ENCODE measurements around the gene PIR. TPM values are rescaled to one million over a fixed set of nuclear protein-coding genes. Genes with fewer than 3 reads are reported as not detected.

The PIR gene
- total RNA-seq, 1 experiment from 2014 or later: 4.6 TPM

- H3K27ac ChIP-seq: no peak overlapping the region
Observed at GRCh38 chrX:15465896-15466651, 27.1 kb downstream of the PIR start.

GRCh38 chrX:15465347-15465746 is 27.8 kb downstream of the PIR start:
- Histone ChIP-seq H3K27ac (no peak overlapping the region), H3K4me3 (no peak overlapping the region)

More at GRCh38 chrX:15465896-15466651, 27.1 kb downstream of the PIR start:
- DNase-seq: peak in 1 of 2 experiments; percentile 18
- H3K9me3 ChIP-seq (replicated peaks): no peaks in the 10 kb centered on the region
- no peak overlapping the region for H3K4me3 ChIP-seq
- no peaks in the 10 kb centered on the region for H3K27me3 ChIP-seq
- no peaks in the 10 kb centered on the region for H3K36me3 ChIP-seq
- no peaks in the 10 kb centered on the region for H3K4me1 ChIP-seq

GRCh38 chrX:15464704-15465103 is 28.4 kb downstream of the PIR start:
- H3K36me3 ChIP-seq: no peaks in the 10 kb centered on the region

More at GRCh38 chrX:15465347-15465746, 27.8 kb downstream of the PIR start:
- DNase-seq: no peak
- Histone ChIP-seq H3K9me3 (replicated peaks) (no peaks in the 10 kb centered on the region), H3K27me3 (no peaks in the 10 kb centered on the region), H3K4me1 (no peaks in the 10 kb centered on the region), H3K36me3 (no peaks in the 10 kb centered on the region)

GRCh38 chrX:15451913-15452312 is 41.2 kb downstream of the PIR start:
- H3K4me1 ChIP-seq: no peaks in the 10 kb centered on the region; the same call in 1 of the 2 replicates
- H3K27ac ChIP-seq: no peak overlapping the region
- no peaks in the 10 kb centered on the region for H3K27me3 ChIP-seq
- H3K9me3 ChIP-seq (replicated peaks): no peaks in the 10 kb centered on the region
- no peaks in the 10 kb centered on the region for H3K36me3 ChIP-seq
- no peak overlapping the region for H3K4me3 ChIP-seq
- no peak for DNase-seq

More at GRCh38 chrX:15464704-15465103, 28.4 kb downstream of the PIR start:
- Histone ChIP-seq H3K9me3 (replicated peaks) (no peaks in the 10 kb centered on the region), H3K4me3 (no peak overlapping the region), H3K4me1 (no peaks in the 10 kb centered on the region), H3K27me3 (no peaks in the 10 kb centered on the region), H3K27ac (no peak overlapping the region)
- no peak for DNase-seq

GRCh38 chrX:15448010-15448639 is 45.0 kb downstream of the PIR start:
- H3K27me3 ChIP-seq: no peaks in the 10 kb centered on the region
- no peaks in the 10 kb centered on the region for H3K9me3 ChIP-seq (replicated peaks)
- H3K4me3 ChIP-seq: no peak overlapping the region
- no peaks in the 10 kb centered on the region; the same call in 1 of the 2 replicates for H3K4me1 ChIP-seq
- H3K36me3 ChIP-seq: no peaks in the 10 kb centered on the region
- DNase-seq: no peak
- no peak overlapping the region for H3K27ac ChIP-seq

- H3K27me3 ChIP-seq: no peaks in the 10 kb centered on the region
- H3K4me1 ChIP-seq: no peaks in the 10 kb centered on the region
- H3K4me3 ChIP-seq: no peak overlapping the region
- peak; percentile 31 to 49 for DNase-seq
- no peaks in the 10 kb centered on the region for H3K9me3 ChIP-seq (replicated peaks)
- H3K27ac ChIP-seq: no peak overlapping the region
- no peaks in the 10 kb centered on the region for H3K36me3 ChIP-seq
Observed at GRCh38 chrX:15441464-15441863, 51.7 kb downstream of the PIR start.

- Histone ChIP-seq H3K36me3 (no peaks in the 10 kb centered on the region), H3K4me3 (no peak overlapping the region), H3K27me3 (no peaks in the 10 kb centered on the region), H3K9me3 (replicated peaks) (no peaks in the 10 kb centered on the region), H3K27ac (no peak overlapping the region), H3K4me1 (no peaks in the 10 kb centered on the region)
- no peak for DNase-seq
Observed at GRCh38 chrX:15438332-15438731, 54.8 kb downstream of the PIR start.

- no peak for DNase-seq
- H3K27ac ChIP-seq: no peak overlapping the region
- H3K4me3 ChIP-seq: no peak overlapping the region
- no peaks in the 10 kb centered on the region for H3K36me3 ChIP-seq
- no peaks in the 10 kb centered on the region for H3K4me1 ChIP-seq
- no peaks in the 10 kb centered on the region for H3K9me3 ChIP-seq (replicated peaks)
- H3K27me3 ChIP-seq: no peaks in the 10 kb centered on the region
Observed at GRCh38 chrX:15437724-15438123, 55.4 kb downstream of the PIR start.

GRCh38 chrX:15435836-15436619 is 57.1 kb downstream of the PIR start:
- H3K27ac ChIP-seq: no peak overlapping the region
- H3K36me3 ChIP-seq: no peaks in the 10 kb centered on the region
- no peaks in the 10 kb centered on the region for H3K4me1 ChIP-seq
- H3K4me3 ChIP-seq: no peak overlapping the region
- no peaks in the 10 kb centered on the region for H3K9me3 ChIP-seq (replicated peaks)
- DNase-seq: no peak
- no peaks in the 10 kb centered on the region for H3K27me3 ChIP-seq

- Histone ChIP-seq H3K4me3 (no peak overlapping the region), H3K4me1 (no peaks in the 10 kb centered on the region), H3K9me3 (replicated peaks) (no peaks in the 10 kb centered on the region), H3K36me3 (no peaks in the 10 kb centered on the region), H3K27ac (no peak overlapping the region), H3K27me3 (no peaks in the 10 kb centered on the region)
- DNase-seq: no peak
Observed at GRCh38 chrX:15434205-15434604, 58.9 kb downstream of the PIR start.

- Histone ChIP-seq H3K9me3 (replicated peaks) (no peaks in the 10 kb centered on the region), H3K36me3 (no peaks in the 10 kb centered on the region), H3K4me3 (no peak overlapping the region), H3K27me3 (no peaks in the 10 kb centered on the region), H3K4me1 (no peaks in the 10 kb centered on the region), H3K27ac (no peak overlapping the region)
- DNase-seq: no peak
Observed at GRCh38 chrX:15430584-15430983, 62.5 kb downstream of the PIR start.

- Histone ChIP-seq H3K27ac (no peak overlapping the region), H3K9me3 (replicated peaks) (no peaks in the 10 kb centered on the region), H3K4me3 (no peak overlapping the region), H3K36me3 (no peaks in the 10 kb centered on the region), H3K4me1 (no peaks in the 10 kb centered on the region), H3K27me3 (no peaks in the 10 kb centered on the region)
- no peak for DNase-seq
Observed at GRCh38 chrX:15430076-15430475, 63.1 kb downstream of the PIR start.

GRCh38 chrX:15425024-15425423 is 68.1 kb downstream of the PIR start:
- DNase-seq: no peak
- Histone ChIP-seq H3K4me1 (no peaks in the 10 kb centered on the region), H3K27me3 (no peaks in the 10 kb centered on the region), H3K27ac (no peak overlapping the region), H3K36me3 (no peaks in the 10 kb centered on the region), H3K4me3 (no peak overlapping the region), H3K9me3 (replicated peaks) (no peaks in the 10 kb centered on the region)

- Histone ChIP-seq H3K27me3 (no peaks in the 10 kb centered on the region), H3K4me3 (no peak overlapping the region), H3K36me3 (no peaks in the 10 kb centered on the region), H3K9me3 (replicated peaks) (no peaks in the 10 kb centered on the region), H3K27ac (no peak overlapping the region), H3K4me1 (no peaks in the 10 kb centered on the region)
- DNase-seq: no peak
Observed at GRCh38 chrX:15418707-15419181, 74.4 kb downstream of the PIR start.
